BJ (cell line): ENCODE measurements around the gene RSPH6A. TPM values are rescaled to one million over a fixed set of nuclear protein-coding genes. Genes with fewer than 3 reads are reported as not detected.

ENCODE experiments used
- CTCF ChIA-PET: fragments of 350-600 bp; formaldehyde crosslinking; extraction: SDS; loops from one replicate; lab custom pipeline; 2021; ENCODE audit warnings: antibody characterized with exemption, inconsistent platforms; lab: Yijun Ruan, JAX
- POLR2A ChIA-PET: fragments of 300-600 bp; sonication (Branson Sonifier 250); formaldehyde crosslinking; extraction: SDS; loops from one replicate; lab custom pipeline; 2021; ENCODE audit warnings: antibody characterized with exemption; lab: Charles Lee
- DNase-seq: peaks from one replicate; pipeline ENCODE4 v3.0.0-alpha.2; 2011; ENCODE audit warnings: low read depth
- H3K27me3 ChIP-seq: 2 replicates; pipeline ENCODE4 v1.6.0; 2011; ENCODE audit warnings: low read length; ENCODE audit not compliant: control insufficient read depth, insufficient read depth
- H3K36me3 ChIP-seq: 2 replicates; pipeline ENCODE4 v1.5.1; 2011; ENCODE audit warnings: low read length; ENCODE audit not compliant: control insufficient read depth, insufficient read depth
- H3K4me3 ChIP-seq: 2 replicates; pipeline ENCODE4 v1.5.1; 2011; ENCODE audit warnings: low read depth, mild to moderate bottlenecking, control low read depth, low read length
- CTCF ChIP-seq: IDR thresholded peaks from 2 replicates; pipeline ENCODE4 v1.5.1; 2011; ENCODE audit warnings: low read depth, mild to moderate bottlenecking, control low read depth, inconsistent platforms, low read length, moderate library complexity; ENCODE audit not compliant: insufficient read depth
- polyA plus RNA-seq: library from polyadenylated mRNA; depleted of rRNA; stranded (reverse); fragments of >200 nt; gene quantifications from 2 replicates; pipeline ENCODE4 v1.2.3, GENCODE V29; 2011

Gene RSPH6A
- polyA plus RNA-seq, 1 experiment: not detected

GRCh38 chr19:45780146-45780447 is 35.0 kb downstream of the RSPH6A start:
- Histone ChIP-seq H3K4me3 (peak overlapping the region; percentile 77; the same call in 1 of the 2 replicates), H3K36me3 (peaks cover 28% of the 10 kb centered on the region), H3K27me3 (no peaks in the 10 kb centered on the region)
- no peak for TF ChIP-seq CTCF
- ChIA-PET CTCF (interaction anchor here (1.4 to 3.8 kb wide), 2 partner anchors 10 to 19 kb away, joined by 10 to 31 read pairs; partner anchors contain the start of gene SIX5), POLR2A (no interaction called here)
- DNase-seq: no peak

- TF ChIP-seq CTCF: peak; percentile 32
- Histone ChIP-seq H3K27me3 (no peaks in the 10 kb centered on the region), H3K4me3 (0 out of 2 replicates have a peak overlapping the region, but pooled peaks have one; percentile 77), H3K36me3 (peaks cover 31% of the 10 kb centered on the region)
- ChIA-PET CTCF (interaction anchor here (1.2 to 3.8 kb wide), 3 partner anchors 9 to 20 kb away, joined by 4 to 31 read pairs (median 10); partner anchors contain the start of gene SIX5), POLR2A (no interaction called here)
- no peak for DNase-seq
Measured at GRCh38 chr19:45779231-45780145, 35.6 kb downstream of the RSPH6A start.

GRCh38 chr19:45778010-45778661 is 37.0 kb downstream of the RSPH6A start:
- DNase-seq: no peak
- Histone ChIP-seq H3K27me3 (no peaks in the 10 kb centered on the region), H3K36me3 (peaks cover 36% of the 10 kb centered on the region), H3K4me3 (no peak overlapping the region)
- TF ChIP-seq CTCF: no peak
- POLR2A ChIA-PET: no interaction called here
- CTCF ChIA-PET: no interaction called here

- Histone ChIP-seq H3K36me3 (peaks cover 41% of the 10 kb centered on the region), H3K4me3 (no peak overlapping the region), H3K27me3 (no peaks in the 10 kb centered on the region)
- ChIA-PET POLR2A (no interaction called here), CTCF (no interaction called here)
- no peak for DNase-seq
- no peak for TF ChIP-seq CTCF
Measured at GRCh38 chr19:45777395-45777961, 37.6 kb downstream of the RSPH6A start.

GRCh38 chr19:45774765-45775164 is 40.3 kb downstream of the RSPH6A start:
- no peak overlapping the region for H3K4me3 ChIP-seq
- TF ChIP-seq CTCF: no peak
- DNase-seq: no peak
- H3K27me3 ChIP-seq: no peaks in the 10 kb centered on the region
- ChIA-PET POLR2A (no interaction called here), CTCF (interaction anchor here (1.1 kb wide), 1 partner anchor 24 kb away, joined by 4 read pairs; no protein-coding TSS in a partner anchor)
- H3K36me3 ChIP-seq: peaks cover 56% of the 10 kb centered on the region
